HCT116 (cell line): ENCODE measurements around the gene UGGT2.

Source experiments
- CEBPB ChIP-seq: IDR thresholded peaks from 2 replicates; pipeline ENCODE4 v1.6.1; 2012; ENCODE audit warnings: low read depth
- CTCF ChIP-seq, 3 experiments: fragments of 200-600 bp in 1 of 3; sonication (generic) in 1 of 3; IDR thresholded peaks in 2 of 3; conservative IDR thresholded peaks in 1 of 3; 2 replicates each; pipeline ENCODE4 v1.5.1; 2012 to 2017; ENCODE audit warnings: low read depth in 2 of 3, low read length in 2 of 3, antibody characterized with exemption in 1 of 3, borderline replicate concordance in 1 of 3, control low read depth in 1 of 3, mild to moderate bottlenecking in 1 of 3, mixed read lengths in 1 of 3, mixed run types in 1 of 3, moderate library complexity in 1 of 3; ENCODE audit not compliant: insufficient read depth in 1 of 3
- POLR2A ChIP-seq: IDR thresholded peaks from 2 replicates; pipeline ENCODE4 v1.7.0; 2011; ENCODE audit warnings: borderline replicate concordance; ENCODE audit not compliant: insufficient read depth, insufficient read length; ENCODE audit errors: extremely low read depth
- POLR2AphosphoS5 ChIP-seq: IDR thresholded peaks from 2 replicates; pipeline ENCODE4 v1.6.1; 2011; ENCODE audit warnings: mild to moderate bottlenecking, low read depth, low read length, moderate library complexity
- ZFX ChIP-seq: fragments of 450-650 bp; IDR thresholded peaks from 2 replicates; pipeline ENCODE4 v1.6.1; 2017
- TF ChIP-seq, protein P1 (sequence below): IDR thresholded peaks from 2 replicates; pipeline ENCODE4 v1.6.1; 2012; ENCODE audit warnings: low read depth

- TF ChIP-seq CTCF (IDR thresholded peaks at IDR 0.05 in 2 of 3, conservative IDR thresholded peaks at IDR 0.05 in 1 of 3; ENCODE audit: borderline replicate concordance in 1 of 3, insufficient read depth in 1 of 3, low read depth in 2 of 3, low read length in 2 of 3) (no peak), POLR2A (no peak), CEBPB (no peak), ZFX (no peak), POLR2AphosphoS5 (no peak)
- TF ChIP-seq, protein P1, sequence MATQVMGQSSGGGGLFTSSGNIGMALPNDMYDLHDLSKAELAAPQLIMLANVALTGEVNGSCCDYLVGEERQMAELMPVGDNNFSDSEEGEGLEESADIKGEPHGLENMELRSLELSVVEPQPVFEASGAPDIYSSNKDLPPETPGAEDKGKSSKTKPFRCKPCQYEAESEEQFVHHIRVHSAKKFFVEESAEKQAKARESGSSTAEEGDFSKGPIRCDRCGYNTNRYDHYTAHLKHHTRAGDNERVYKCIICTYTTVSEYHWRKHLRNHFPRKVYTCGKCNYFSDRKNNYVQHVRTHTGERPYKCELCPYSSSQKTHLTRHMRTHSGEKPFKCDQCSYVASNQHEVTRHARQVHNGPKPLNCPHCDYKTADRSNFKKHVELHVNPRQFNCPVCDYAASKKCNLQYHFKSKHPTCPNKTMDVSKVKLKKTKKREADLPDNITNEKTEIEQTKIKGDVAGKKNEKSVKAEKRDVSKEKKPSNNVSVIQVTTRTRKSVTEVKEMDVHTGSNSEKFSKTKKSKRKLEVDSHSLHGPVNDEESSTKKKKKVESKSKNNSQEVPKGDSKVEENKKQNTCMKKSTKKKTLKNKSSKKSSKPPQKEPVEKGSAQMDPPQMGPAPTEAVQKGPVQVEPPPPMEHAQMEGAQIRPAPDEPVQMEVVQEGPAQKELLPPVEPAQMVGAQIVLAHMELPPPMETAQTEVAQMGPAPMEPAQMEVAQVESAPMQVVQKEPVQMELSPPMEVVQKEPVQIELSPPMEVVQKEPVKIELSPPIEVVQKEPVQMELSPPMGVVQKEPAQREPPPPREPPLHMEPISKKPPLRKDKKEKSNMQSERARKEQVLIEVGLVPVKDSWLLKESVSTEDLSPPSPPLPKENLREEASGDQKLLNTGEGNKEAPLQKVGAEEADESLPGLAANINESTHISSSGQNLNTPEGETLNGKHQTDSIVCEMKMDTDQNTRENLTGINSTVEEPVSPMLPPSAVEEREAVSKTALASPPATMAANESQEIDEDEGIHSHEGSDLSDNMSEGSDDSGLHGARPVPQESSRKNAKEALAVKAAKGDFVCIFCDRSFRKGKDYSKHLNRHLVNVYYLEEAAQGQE: no peak
Measured at GRCh38 chr13:95861296-95861695, 191.9 kb downstream of the UGGT2 start.
